HK-2 (cell line): ENCODE results near the gene ARID4B.

Experiments used
- DNase-seq: peaks from one replicate; pipeline ENCODE4 v3.0.0-alpha.2; 2018; ENCODE audit not compliant: unreplicated experiment

The ARID4B gene

GRCh38 chr1:235127732-235128455 is 200.1 kb downstream of the ARID4B start:
- no peak for DNase-seq

- no peak for DNase-seq
Observed at GRCh38 chr1:235127203-235127602, 200.8 kb downstream of the ARID4B start.

- no peak for DNase-seq
Observed at GRCh38 chr1:235124665-235125064, 203.3 kb downstream of the ARID4B start.

- DNase-seq = no peak
Observed at GRCh38 chr1:235124111-235124510, 203.9 kb downstream of the ARID4B start.

- no peak for DNase-seq
Observed at GRCh38 chr1:235122348-235122747, 205.6 kb downstream of the ARID4B start.
